ENCODE measurements around the gene GMDS. TPM values are rescaled to one million over a fixed set of nuclear protein-coding genes. Genes with fewer than 3 reads are reported as not detected.

The GMDS gene
- total and polyA plus RNA-seq, 2 of the 13 experiments (the other 11 are each of a cell fraction or from before 2014, with no cell fraction given) = 64.4 to 112 TPM

DNA sequence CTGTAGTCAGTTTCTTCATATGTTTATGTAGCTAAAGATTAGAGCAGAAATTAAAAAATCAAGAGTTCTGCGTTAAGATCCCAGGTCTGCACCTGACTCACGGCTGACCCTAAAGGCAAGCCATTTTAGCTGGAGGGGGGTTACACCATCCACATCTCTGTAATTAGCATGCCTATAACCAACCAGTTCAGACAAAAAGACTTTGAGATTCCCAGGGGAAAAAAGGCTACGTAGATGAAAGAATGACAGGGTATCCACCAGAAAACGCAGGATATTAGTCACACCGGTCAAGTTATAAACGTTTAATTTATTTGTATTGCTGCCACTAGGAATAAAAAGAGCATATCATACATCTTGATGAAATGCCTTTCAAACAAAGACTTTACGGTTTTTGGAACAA, 336.6 kb downstream of the GMDS start (continued):
- TF ChIP-seq, protein P1, sequence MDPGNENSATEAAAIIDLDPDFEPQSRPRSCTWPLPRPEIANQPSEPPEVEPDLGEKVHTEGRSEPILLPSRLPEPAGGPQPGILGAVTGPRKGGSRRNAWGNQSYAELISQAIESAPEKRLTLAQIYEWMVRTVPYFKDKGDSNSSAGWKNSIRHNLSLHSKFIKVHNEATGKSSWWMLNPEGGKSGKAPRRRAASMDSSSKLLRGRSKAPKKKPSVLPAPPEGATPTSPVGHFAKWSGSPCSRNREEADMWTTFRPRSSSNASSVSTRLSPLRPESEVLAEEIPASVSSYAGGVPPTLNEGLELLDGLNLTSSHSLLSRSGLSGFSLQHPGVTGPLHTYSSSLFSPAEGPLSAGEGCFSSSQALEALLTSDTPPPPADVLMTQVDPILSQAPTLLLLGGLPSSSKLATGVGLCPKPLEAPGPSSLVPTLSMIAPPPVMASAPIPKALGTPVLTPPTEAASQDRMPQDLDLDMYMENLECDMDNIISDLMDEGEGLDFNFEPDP (CRISPR knock-in tag; conservative IDR thresholded peaks at IDR 0.05) = no peak
- no peak for TF ChIP-seq ZNF274 (CRISPR knock-in tag; IDR thresholded peaks at IDR 0.05)
- TF ChIP-seq ZNF331 (CRISPR knock-in tag; IDR thresholded peaks at IDR 0.05) = no peak
- no peak for TF ChIP-seq RXRA (CRISPR knock-in tag; IDR thresholded peaks at IDR 0.05)
- TF ChIP-seq NBN (conservative IDR thresholded peaks at IDR 0.05) = no peak
- TF ChIP-seq KDM1A (CRISPR knock-in tag; IDR thresholded peaks at IDR 0.05) = no peak

DNA sequence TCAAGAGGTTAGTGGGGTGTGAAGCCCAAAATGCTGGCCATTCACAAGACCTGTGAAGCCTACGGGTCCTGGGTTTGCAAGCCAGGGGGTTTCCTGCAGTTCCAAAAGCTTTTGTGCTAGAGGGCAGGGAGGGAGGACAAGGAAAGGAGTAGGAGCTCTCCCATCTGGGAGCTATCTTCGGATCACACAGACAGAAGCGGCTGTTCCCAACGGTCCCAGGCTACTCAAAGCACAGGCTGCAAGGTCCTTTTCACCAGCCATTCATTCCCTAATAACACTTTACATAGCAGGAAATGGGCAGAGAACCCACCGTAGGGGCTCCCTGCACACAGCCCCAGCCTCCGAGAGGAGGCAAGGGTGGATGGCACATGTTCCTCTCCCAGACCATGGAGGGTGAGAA, 338.8 kb downstream of the GMDS start:
- DNase-seq (ENCODE audit: low spot score) (no peak), FAIRE-seq (no peak), ATAC-seq (no peak)
- no peak overlapping the region for H3K9ac ChIP-seq (ENCODE audit: insufficient read depth, low read depth, low read length)
- H2AFZ ChIP-seq (ENCODE audit: low read length) = no peak overlapping the region
- H3K4me3 ChIP-seq (replicated peaks in 1 of 3; ENCODE audit: insufficient read depth in 1 of 3, low read depth in 2 of 3, low read length in 3 of 3) = no peak overlapping the region
- H3K79me2 ChIP-seq (ENCODE audit: insufficient read depth, low read length) = no peaks in the 10 kb centered on the region
- H3K27me3 ChIP-seq (ENCODE audit: control insufficient read depth in 1 of 2, insufficient read depth in 2 of 2, low read length in 2 of 2) = no peaks in the 10 kb centered on the region
- TF ChIP-seq ZNF180 (CRISPR knock-in tag; IDR thresholded peaks at IDR 0.05; ENCODE audit: borderline replicate concordance, low read depth) (no peak), SIN3A (IDR thresholded peaks at IDR 0.05; ENCODE audit: borderline replicate concordance, low read depth, low read length) (no peak), TEAD3 (CRISPR knock-in tag; optimal IDR thresholded peaks at IDR 0.05; ENCODE audit: borderline replicate concordance) (no peak), MEIS2 (CRISPR knock-in tag; IDR thresholded peaks at IDR 0.05) (no peak), ZSCAN31 (CRISPR knock-in tag; IDR thresholded peaks at IDR 0.05; ENCODE audit: low read depth) (no peak), NPAS2 (CRISPR knock-in tag; IDR thresholded peaks at IDR 0.05; ENCODE audit: borderline replicate concordance) (no peak), HIVEP1 (CRISPR knock-in tag; IDR thresholded peaks at IDR 0.05) (no peak), ZNF432 (CRISPR knock-in tag; IDR thresholded peaks at IDR 0.05; ENCODE audit: borderline replicate concordance) (no peak), GZF1 (CRISPR knock-in tag; IDR thresholded peaks at IDR 0.05) (no peak)
- TF ChIP-seq, protein P2, sequence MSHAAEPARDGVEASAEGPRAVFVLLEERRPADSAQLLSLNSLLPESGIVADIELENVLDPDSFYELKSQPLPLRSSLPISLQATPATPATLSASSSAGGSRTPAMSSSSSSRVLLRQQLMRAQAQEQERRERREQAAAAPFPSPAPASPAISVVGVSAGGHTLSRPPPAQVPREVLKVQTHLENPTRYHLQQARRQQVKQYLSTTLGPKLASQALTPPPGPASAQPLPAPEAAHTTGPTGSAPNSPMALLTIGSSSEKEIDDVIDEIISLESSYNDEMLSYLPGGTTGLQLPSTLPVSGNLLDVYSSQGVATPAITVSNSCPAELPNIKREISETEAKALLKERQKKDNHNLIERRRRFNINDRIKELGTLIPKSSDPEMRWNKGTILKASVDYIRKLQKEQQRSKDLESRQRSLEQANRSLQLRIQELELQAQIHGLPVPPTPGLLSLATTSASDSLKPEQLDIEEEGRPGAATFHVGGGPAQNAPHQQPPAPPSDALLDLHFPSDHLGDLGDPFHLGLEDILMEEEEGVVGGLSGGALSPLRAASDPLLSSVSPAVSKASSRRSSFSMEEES (CRISPR knock-in tag; IDR thresholded peaks at IDR 0.05) = no peak
- TF ChIP-seq, protein P3, sequence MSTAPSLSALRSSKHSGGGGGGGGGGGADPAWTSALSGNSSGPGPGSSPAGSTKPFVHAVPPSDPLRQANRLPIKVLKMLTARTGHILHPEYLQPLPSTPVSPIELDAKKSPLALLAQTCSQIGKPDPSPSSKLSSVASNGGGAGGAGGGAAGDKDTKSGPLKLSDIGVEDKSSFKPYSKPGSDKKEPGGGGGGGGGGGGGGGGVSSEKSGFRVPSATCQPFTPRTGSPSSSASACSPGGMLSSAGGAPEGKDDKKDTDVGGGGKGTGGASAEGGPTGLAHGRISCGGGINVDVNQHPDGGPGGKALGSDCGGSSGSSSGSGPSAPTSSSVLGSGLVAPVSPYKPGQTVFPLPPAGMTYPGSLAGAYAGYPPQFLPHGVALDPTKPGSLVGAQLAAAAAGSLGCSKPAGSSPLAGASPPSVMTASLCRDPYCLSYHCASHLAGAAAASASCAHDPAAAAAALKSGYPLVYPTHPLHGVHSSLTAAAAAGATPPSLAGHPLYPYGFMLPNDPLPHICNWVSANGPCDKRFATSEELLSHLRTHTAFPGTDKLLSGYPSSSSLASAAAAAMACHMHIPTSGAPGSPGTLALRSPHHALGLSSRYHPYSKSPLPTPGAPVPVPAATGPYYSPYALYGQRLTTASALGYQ (CRISPR knock-in tag; IDR thresholded peaks at IDR 0.05) = no peak
- no peak overlapping the region for H3K27ac ChIP-seq (ENCODE audit: extremely low read length, insufficient read depth, low read length)
- WGBS (ENCODE audit: low lambda C conversion rate) = over 99% methylated on average over 5 of the region's 6 CpGs
- intact Hi-C loops (cut with micrococcal nuclease; ENCODE audit: unreplicated experiment) = no loop called here
- no peaks in the 10 kb centered on the region for H3K9me3 ChIP-seq (ENCODE audit: low read length)
- ChIA-PET POLR2A (no interaction called here), CTCF (ENCODE audit: low intra/inter-chr PET ratio, low total read pairs) (no interaction called here)
- in situ Hi-C loops (cut with HindIII; ENCODE audit: extremely low pct_ligation_motif_present, low pct_unique_long_range_greater_than_20kb) = no loop called here
- H3K4me1 ChIP-seq (ENCODE audit: insufficient read depth, low read length) = no peaks in the 10 kb centered on the region
- H3K4me2 ChIP-seq (ENCODE audit: low read depth, low read length) = no peak overlapping the region
- H3K36me3 ChIP-seq (replicated peaks in 1 of 2; ENCODE audit: control insufficient read depth in 1 of 2, insufficient read depth in 2 of 2, low read length in 2 of 2) = peaks cover 7 to 39% of the 10 kb centered on the region in 2 experiments
- no peaks in the 10 kb centered on the region; the same call in 1 of the 2 replicates for H4K20me1 ChIP-seq (ENCODE audit: insufficient read depth, low read length)
- no TSS peak for BruUV-seq (replicated peaks)
